Measurements from ENCODE around the gene KMO.
A peak's percentile ranks its signal among the peaks of the same experiment; 100 is the strongest.

The KMO gene

GRCh38 chr1:241532162-241532531 is at the start of gene KMO:
Gene KMO, plus strand, starts transcription at chr1:241532378. Its CDS starts 67 bp downstream, at chr1:241532445.
- DNase-seq (ENCODE audit: low read depth, low spot score), result no peak

- DNase-seq (ENCODE audit: low read depth, low spot score), result no peak
Measured at GRCh38 chr1:241482761-241483250, 49.4 kb upstream of the KMO start.

GRCh38 chr1:241485145-241485544 is 47.0 kb upstream of the KMO start:
- no peak for DNase-seq (ENCODE audit: low read depth, low spot score)

- no peak for DNase-seq (ENCODE audit: low read depth, low spot score)
Measured at GRCh38 chr1:241485554-241485992, 46.6 kb upstream of the KMO start.

- DNase-seq (ENCODE audit: low read depth, low spot score), result no peak
Measured at GRCh38 chr1:241488739-241489138, 43.4 kb upstream of the KMO start.

- DNase-seq (ENCODE audit: low read depth, low spot score), result no peak
Measured at GRCh38 chr1:241495741-241496140, 36.4 kb upstream of the KMO start.

GRCh38 chr1:241499910-241500309 is 32.3 kb upstream of the KMO start:
- no peak for DNase-seq (ENCODE audit: low read depth, low spot score)

GRCh38 chr1:241503444-241503843 is 28.7 kb upstream of the KMO start:
- DNase-seq (ENCODE audit: low read depth, low spot score), result no peak

GRCh38 chr1:241507189-241507863 is 24.9 kb upstream of the KMO start:
- DNase-seq (ENCODE audit: low read depth, low spot score), result no peak

GRCh38 chr1:241513378-241513777 is 18.8 kb upstream of the KMO start:
- DNase-seq (ENCODE audit: low read depth, low spot score), result no peak

- no peak for DNase-seq (ENCODE audit: low read depth, low spot score)
Measured at GRCh38 chr1:241518476-241519307, 13.5 kb upstream of the KMO start.

- DNase-seq (ENCODE audit: low read depth, low spot score), result peak; percentile 84
Measured at GRCh38 chr1:241519308-241520079, 12.7 kb upstream of the KMO start, which contains the start of gene FH. Gene FH, minus strand, starts transcription at chr1:241519755. Its CDS starts 33 bp downstream, at chr1:241519722.

- no peak for DNase-seq (ENCODE audit: low read depth, low spot score)
Measured at GRCh38 chr1:241520080-241520465, 12.1 kb upstream of the KMO start.

GRCh38 chr1:241521718-241522117 is 10.5 kb upstream of the KMO start:
- DNase-seq (ENCODE audit: low read depth, low spot score), result no peak

GRCh38 chr1:241525026-241525425 is 7.2 kb upstream of the KMO start:
- DNase-seq (ENCODE audit: low read depth, low spot score), result no peak

- no peak for DNase-seq (ENCODE audit: low read depth, low spot score)
Measured at GRCh38 chr1:241527146-241527545, 5.0 kb upstream of the KMO start.

GRCh38 chr1:241531195-241532161 is 700 bp upstream of the KMO start:
- no peak for DNase-seq (ENCODE audit: low read depth, low spot score)

- DNase-seq (ENCODE audit: low read depth, low spot score), result no peak
Measured at GRCh38 chr1:241532864-241533263, 686 bp downstream of the KMO start.

GRCh38 chr1:241533326-241534115 is 1.3 kb downstream of the KMO start:
- no peak for DNase-seq (ENCODE audit: low read depth, low spot score)

- no peak for DNase-seq (ENCODE audit: low read depth, low spot score)
Measured at GRCh38 chr1:241536304-241536703, 4.1 kb downstream of the KMO start.
